ENCODE data around the gene KRT6B.

GRCh38 chr12:52435659-52435999 is 16.3 kb downstream of the KRT6B start:
- TF ChIP-seq CTCF (IDR thresholded peaks at IDR 0.05) (no peak), EP300 (IDR thresholded peaks at IDR 0.05) (no peak)

Data from ovary (tissue), 3 donors.